Rectal smooth muscle tissue (tissue), 1 donor: ENCODE results near the gene ARSG.

Source experiments
- H3K27ac ChIP-seq: one replicate; pipeline ENCODE4 v1.7.0; 2013; ENCODE audit warnings: low read depth, low read length, inconsistent platforms
- H3K27me3 ChIP-seq: one replicate; pipeline ENCODE4 v1.7.0; 2013; ENCODE audit warnings: low read length; ENCODE audit not compliant: control insufficient read depth, insufficient read depth
- H3K36me3 ChIP-seq: one replicate; pipeline ENCODE4 v1.7.0; 2013; ENCODE audit warnings: low read length; ENCODE audit not compliant: control insufficient read depth, insufficient read depth
- H3K4me1 ChIP-seq: one replicate; pipeline ENCODE4 v1.7.0; 2013; ENCODE audit warnings: low read length; ENCODE audit not compliant: control insufficient read depth, insufficient read depth
- H3K4me3 ChIP-seq: one replicate; pipeline ENCODE4 v1.7.0; 2013; ENCODE audit warnings: low read length
- H3K9ac ChIP-seq: one replicate; pipeline ENCODE4 v1.7.0; 2013; ENCODE audit warnings: low read length

ARSG gene

DNA sequence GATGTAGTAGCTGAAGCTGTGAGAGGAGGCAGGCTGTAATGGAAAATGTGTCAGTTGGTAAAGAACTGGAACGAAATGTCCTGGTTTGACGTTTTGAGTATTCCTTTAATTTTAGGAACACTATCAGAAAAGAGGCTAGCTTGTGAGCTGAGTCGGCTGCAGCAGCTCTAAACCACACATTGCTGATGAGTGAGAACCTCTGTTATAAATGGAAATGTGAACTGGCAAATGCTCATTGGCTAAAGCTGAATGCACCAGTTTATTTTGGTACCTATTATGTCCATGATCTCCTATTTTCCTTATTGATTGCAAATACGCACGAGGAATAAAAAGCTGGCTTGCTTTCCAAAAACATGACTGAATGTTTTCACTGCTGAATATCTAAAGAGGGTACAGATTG, 177.0 kb downstream of the ARSG start:
- no peaks in the 10 kb centered on the region for H3K27me3 ChIP-seq
- no peaks in the 10 kb centered on the region for H3K36me3 ChIP-seq
- no peak overlapping the region for H3K27ac ChIP-seq
- no peak overlapping the region for H3K9ac ChIP-seq
- H3K4me1 ChIP-seq, result no peaks in the 10 kb centered on the region
- no peak overlapping the region for H3K4me3 ChIP-seq

DNA sequence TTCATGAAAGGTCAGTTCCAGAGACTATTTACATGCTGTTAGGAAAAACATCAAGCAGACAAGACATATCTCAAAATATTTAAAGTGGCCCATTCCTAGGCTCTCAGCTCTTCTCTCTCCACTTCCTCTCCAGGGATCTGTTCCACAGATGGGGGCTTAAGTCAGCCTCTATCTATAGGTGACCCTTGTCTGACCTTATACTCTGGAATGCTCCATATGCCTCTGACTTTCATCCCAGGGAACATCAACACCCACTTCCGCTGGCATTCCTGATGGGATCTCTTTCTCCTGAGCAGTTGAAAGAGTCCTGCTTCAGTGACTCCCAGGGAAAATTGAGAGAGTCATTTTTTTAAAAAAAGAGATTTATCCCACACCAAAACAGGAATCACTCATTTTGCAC, 177.5 kb downstream of the ARSG start:
- Histone ChIP-seq H3K27me3 (no peaks in the 10 kb centered on the region), H3K27ac (no peak overlapping the region), H3K36me3 (no peaks in the 10 kb centered on the region), H3K4me1 (no peaks in the 10 kb centered on the region), H3K4me3 (no peak overlapping the region), H3K9ac (no peak overlapping the region)
